SIG-M5 (cell line): Measurements from ENCODE around the gene PSENEN.
A peak's percentile ranks its signal among the peaks of the same experiment; 100 is the strongest.

Experiments used
- DNase-seq: peaks from one replicate; lab custom pipeline; 2025; lab: John Stamatoyannopoulos, UW

PSENEN gene

GRCh38 chr19:35773020-35773806 is 27.8 kb downstream of the PSENEN start:
- no peak for DNase-seq

- no peak for DNase-seq
Measured at GRCh38 chr19:35774274-35775045, 29.0 kb downstream of the PSENEN start.

- no peak for DNase-seq
Measured at GRCh38 chr19:35775046-35775297, 29.5 kb downstream of the PSENEN start.

- DNase-seq, result peak; percentile 46
Measured at GRCh38 chr19:35775298-35776101, 30.0 kb downstream of the PSENEN start, which contains the start of gene ARHGAP33. Gene ARHGAP33, plus strand, starts transcription at chr19:35775564. Its CDS starts 95 bp downstream, at chr19:35775659.

GRCh38 chr19:35776102-35776788 is 30.8 kb downstream of the PSENEN start:
- no peak for DNase-seq

GRCh38 chr19:35777086-35777841 is 31.8 kb downstream of the PSENEN start:
- no peak for DNase-seq

- DNase-seq, result no peak
Measured at GRCh38 chr19:35777961-35778360, 32.5 kb downstream of the PSENEN start.

GRCh38 chr19:35779033-35779432 is 33.6 kb downstream of the PSENEN start:
- DNase-seq, result no peak

- no peak for DNase-seq
Measured at GRCh38 chr19:35780058-35780457, 34.6 kb downstream of the PSENEN start.

GRCh38 chr19:35780717-35781116 is 35.3 kb downstream of the PSENEN start:
- no peak for DNase-seq

GRCh38 chr19:35781650-35782049 is 36.2 kb downstream of the PSENEN start:
- DNase-seq, result no peak

- no peak for DNase-seq
Measured at GRCh38 chr19:35782589-35782988, 37.1 kb downstream of the PSENEN start.

GRCh38 chr19:35783469-35784434 is 38.3 kb downstream of the PSENEN start:
- no peak for DNase-seq

- no peak for DNase-seq
Measured at GRCh38 chr19:35784503-35785338, 39.3 kb downstream of the PSENEN start.

- no peak for DNase-seq
Measured at GRCh38 chr19:35785339-35785627, 39.8 kb downstream of the PSENEN start.

GRCh38 chr19:35786299-35787160 is 41.1 kb downstream of the PSENEN start:
- no peak for DNase-seq

- no peak for DNase-seq
Measured at GRCh38 chr19:35787227-35787799, 41.9 kb downstream of the PSENEN start.
